B cell (primary cell): ENCODE data around the gene DISP3. TPM values are rescaled to one million over a fixed set of nuclear protein-coding genes. Genes with fewer than 3 reads are reported as not detected.

Experiments
- ATAC-seq: fragments of 200-7000 bp; cut with Tn5 transposase; one replicate; pipeline ENCODE4 v1.10.0; 2021; ENCODE audit warnings: low read depth, mild to moderate bottlenecking, moderate number of reproducible peaks, moderate library complexity
- CTCF ChIA-PET: fragments of 350-600 bp; sonication (Branson Sonifier 250); formaldehyde crosslinking; loops from one replicate; lab custom pipeline; 2021; ENCODE audit warnings: antibody characterized with exemption, inconsistent platforms; lab: Charles Lee
- POLR2A ChIA-PET: fragments of 350-600 bp; sonication (Branson Sonifier 250); formaldehyde crosslinking; loops from one replicate; lab custom pipeline; 2021; ENCODE audit warnings: antibody characterized with exemption; lab: Charles Lee
- DNase-seq: peaks from one replicate; pipeline ENCODE4 v3.0.0; 2013
- H2AFZ ChIP-seq: 2 replicates; pipeline ENCODE4 v1.6.1; 2012; ENCODE audit warnings: mild to moderate bottlenecking, low read depth, low read length; ENCODE audit not compliant: insufficient read depth, poor library complexity, severe bottlenecking
- H3K27ac ChIP-seq, 2 donors: 1 replicate in 1 of 2; 2 replicates in 1 of 2; pipeline ENCODE4 v1.5.1; 2012 to 2013; ENCODE audit warnings: low read length in 2 of 2, mild to moderate bottlenecking in 2 of 2, moderate library complexity in 1 of 2
- H3K27me3 ChIP-seq, 4 experiments: fragments of 200-600 bp in 1 of 4; sonication (generic) in 1 of 4; replicated peaks in 1 of 4; 1 replicate in 2 of 4; 2 replicates in 2 of 4; pipeline versions ENCODE4 v1.6.1 to v1.7.0; 2013 to 2016; ENCODE audit warnings: low read length in 3 of 4, mild to moderate bottlenecking in 2 of 4, mixed read lengths in 1 of 4, moderate library complexity in 1 of 4; ENCODE audit not compliant: insufficient read depth in 4 of 4, control insufficient read depth in 3 of 4; ENCODE audit errors: control extremely low read depth in 1 of 4
- H3K36me3 ChIP-seq, 2 experiments: replicated peaks in 1 of 2; 1 replicate in 1 of 2; 2 replicates in 1 of 2; pipeline versions ENCODE4 v1.6.1 to v1.7.1; 2013; ENCODE audit warnings: low read length in 1 of 2; ENCODE audit not compliant: insufficient read depth in 2 of 2, control insufficient read depth in 1 of 2; ENCODE audit errors: control extremely low read depth in 1 of 2, extremely low read depth in 1 of 2
- H3K4me1 ChIP-seq, 2 donors: fragments of 200-600 bp in 1 of 2; sonication (generic) in 1 of 2; 1 replicate in 1 of 2; 2 replicates in 1 of 2; pipeline versions ENCODE4 v1.5.1 to v1.6.1; 2013 to 2017; ENCODE audit warnings: low read length in 2 of 2; ENCODE audit not compliant: control insufficient read depth in 2 of 2, insufficient read depth in 2 of 2
- H3K4me2 ChIP-seq: replicated peaks from 2 replicates; pipeline ENCODE3; 2012; ENCODE audit warnings: mild to moderate bottlenecking, low read depth, low read length; ENCODE audit not compliant: poor library complexity, severe bottlenecking
- H3K4me3 ChIP-seq, 5 experiments: fragments of 200-600 bp in 1 of 5; sonication (generic) in 1 of 5; 1 replicate in 3 of 5; 2 replicates in 2 of 5; pipeline versions ENCODE4 v1.5.1 to v1.7.0; 2011 to 2016; ENCODE audit warnings: low read length in 4 of 5, mild to moderate bottlenecking in 4 of 5, low read depth in 2 of 5, control low read depth in 1 of 5, moderate library complexity in 1 of 5; ENCODE audit not compliant: insufficient read depth in 1 of 5; ENCODE audit errors: control extremely low read depth in 1 of 5, extremely low read depth in 1 of 5
- H3K79me2 ChIP-seq: fragments of 200-600 bp; sonication (generic); one replicate; pipeline ENCODE4 v1.6.0; 2016; ENCODE audit warnings: low read length; ENCODE audit not compliant: control insufficient read depth, insufficient read depth
- H3K9ac ChIP-seq: fragments of 200-600 bp; sonication (generic); 2 replicates; pipeline ENCODE4 v1.6.1; 2017; ENCODE audit warnings: mild to moderate bottlenecking, low read length, moderate library complexity
- H3K9me3 ChIP-seq, 3 donors: one replicate each; pipeline versions ENCODE4 v1.6.1 to v1.7.1; 2013; ENCODE audit warnings: low read length in 2 of 3; ENCODE audit not compliant: control insufficient read depth in 2 of 3, insufficient read depth in 1 of 3; ENCODE audit errors: control extremely low read depth in 1 of 3
- H4K20me1 ChIP-seq: 2 replicates; pipeline ENCODE4 v1.6.0; 2012; ENCODE audit warnings: mild to moderate bottlenecking, low read length; ENCODE audit not compliant: insufficient read depth, control insufficient read depth, poor library complexity, severe bottlenecking
- H3K27ac Mint-ChIP-seq: one replicate; pipeline ENCODE4 v1.8.0; 2021; ENCODE audit warnings: mixed read lengths
- H3K27me3 Mint-ChIP-seq: one replicate; pipeline ENCODE4 v1.8.0; 2021; ENCODE audit warnings: mixed read lengths
- H3K4me1 Mint-ChIP-seq: one replicate; pipeline ENCODE4 v1.8.0; 2021; ENCODE audit warnings: mixed read lengths
- H3K4me3 Mint-ChIP-seq: one replicate; pipeline ENCODE4 v1.8.0; 2021; ENCODE audit warnings: mixed read lengths
- H3K9me3 Mint-ChIP-seq: one replicate; pipeline ENCODE4 v1.8.0; 2022; ENCODE audit warnings: mixed read lengths; ENCODE audit not compliant: insufficient read depth
- EZH2 ChIP-seq: IDR thresholded peaks from 2 replicates; pipeline ENCODE4 v1.6.1; 2012; ENCODE audit warnings: borderline replicate concordance, low read depth, mild to moderate bottlenecking, moderate library complexity, low read length; ENCODE audit not compliant: insufficient read depth, poor library complexity, severe bottlenecking
- WGBS: methylation state at CpG from one replicate; pipeline ENCODE4 v1.1.5; 2013; ENCODE audit warnings: missing lambda C conversion rate; ENCODE audit not compliant: insufficient coverage; 5-methylcytosine and 5-hydroxymethylcytosine counted together
- intact Hi-C: fragments of 100-400 bp; cut with micrococcal nuclease; formaldehyde crosslinking; loops from one replicate; pipeline ENCODE4 v1.10.0; 2022
- polyA plus RNA-seq: library from polyadenylated mRNA; depleted of rRNA; stranded (reverse); fragments of >200 nt; gene quantifications from 2 replicates; pipeline ENCODE4 v1.2.3, GENCODE V29; 2012
- total RNA-seq, 2 donors: library from RNA; stranded (reverse); fragments of 120-200 nt in 1 of 2; gene quantifications; 1 replicate in 1 of 2; 2 replicates in 1 of 2; pipeline versions ENCODE4 v1.2.3 to v1.2.4, GENCODE V29; 2013 to 2022
- TF ChIP-seq, protein P1 (sequence below): fragments of 200-600 bp; IDR thresholded peaks from one replicate; pipeline ENCODE4 v1.8.0; 2022; ENCODE audit warnings: antibody characterized with exemption, mild to moderate bottlenecking

Gene DISP3
- total and polyA plus RNA-seq, 2 donors (not counting 1 experiment from before 2014, with no cell fraction given) = 0.25 to 1.6 TPM

DNA sequence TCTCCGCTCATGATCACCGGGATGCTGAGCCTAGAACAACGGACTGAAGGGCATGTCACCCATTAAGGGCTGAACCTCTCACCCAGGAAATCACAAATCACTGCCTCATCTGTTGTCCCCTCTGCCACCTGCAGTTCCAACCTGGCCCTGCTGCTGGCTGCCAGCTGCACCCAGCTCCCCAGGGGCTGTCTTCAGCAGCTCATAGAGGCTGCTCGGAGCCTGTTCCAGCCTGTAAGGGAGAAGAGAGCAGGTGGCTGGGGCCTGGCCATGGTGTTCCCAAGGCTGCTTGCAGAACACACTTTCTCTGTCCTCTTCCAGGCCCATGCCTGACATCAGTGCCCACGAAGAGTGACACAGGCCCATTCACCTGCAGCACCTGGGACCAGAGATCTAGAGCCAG lies 44.5 kb upstream of the DISP3 start:
- ChIA-PET CTCF (no interaction called here), POLR2A (no interaction called here)
- Histone ChIP-seq H3K27me3 (peaks cover 0 to 4% (median 0%) of the 10 kb centered on the region in 4 experiments), H3K79me2 (no peaks in the 10 kb centered on the region), H3K9me3 (no peaks in the 10 kb centered on the region), H4K20me1 (no peaks in the 10 kb centered on the region), H3K36me3 (no peaks in the 10 kb centered on the region), H3K27ac (no peak overlapping the region), H3K4me3 (no peak overlapping the region), H3K4me2 (no peak overlapping the region), H3K4me1 (no peaks in the 10 kb centered on the region), H3K9ac (no peak overlapping the region), H2AFZ (no peak overlapping the region)
- intact Hi-C loops = no loop called here
- Mint-ChIP-seq H3K9me3 (no peaks in the 10 kb centered on the region), H3K4me3 (no peak overlapping the region), H3K27me3 (peaks cover 10% of the 10 kb centered on the region), H3K4me1 (no peaks in the 10 kb centered on the region), H3K27ac (no peak overlapping the region)
- ATAC-seq (no peak), DNase-seq (no peak)
- 53% methylated on average over 5 of the region's 5 CpGs for WGBS
- no peak for TF ChIP-seq EZH2
- TF ChIP-seq, protein P1, sequence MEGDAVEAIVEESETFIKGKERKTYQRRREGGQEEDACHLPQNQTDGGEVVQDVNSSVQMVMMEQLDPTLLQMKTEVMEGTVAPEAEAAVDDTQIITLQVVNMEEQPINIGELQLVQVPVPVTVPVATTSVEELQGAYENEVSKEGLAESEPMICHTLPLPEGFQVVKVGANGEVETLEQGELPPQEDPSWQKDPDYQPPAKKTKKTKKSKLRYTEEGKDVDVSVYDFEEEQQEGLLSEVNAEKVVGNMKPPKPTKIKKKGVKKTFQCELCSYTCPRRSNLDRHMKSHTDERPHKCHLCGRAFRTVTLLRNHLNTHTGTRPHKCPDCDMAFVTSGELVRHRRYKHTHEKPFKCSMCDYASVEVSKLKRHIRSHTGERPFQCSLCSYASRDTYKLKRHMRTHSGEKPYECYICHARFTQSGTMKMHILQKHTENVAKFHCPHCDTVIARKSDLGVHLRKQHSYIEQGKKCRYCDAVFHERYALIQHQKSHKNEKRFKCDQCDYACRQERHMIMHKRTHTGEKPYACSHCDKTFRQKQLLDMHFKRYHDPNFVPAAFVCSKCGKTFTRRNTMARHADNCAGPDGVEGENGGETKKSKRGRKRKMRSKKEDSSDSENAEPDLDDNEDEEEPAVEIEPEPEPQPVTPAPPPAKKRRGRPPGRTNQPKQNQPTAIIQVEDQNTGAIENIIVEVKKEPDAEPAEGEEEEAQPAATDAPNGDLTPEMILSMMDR = no peak

DNA sequence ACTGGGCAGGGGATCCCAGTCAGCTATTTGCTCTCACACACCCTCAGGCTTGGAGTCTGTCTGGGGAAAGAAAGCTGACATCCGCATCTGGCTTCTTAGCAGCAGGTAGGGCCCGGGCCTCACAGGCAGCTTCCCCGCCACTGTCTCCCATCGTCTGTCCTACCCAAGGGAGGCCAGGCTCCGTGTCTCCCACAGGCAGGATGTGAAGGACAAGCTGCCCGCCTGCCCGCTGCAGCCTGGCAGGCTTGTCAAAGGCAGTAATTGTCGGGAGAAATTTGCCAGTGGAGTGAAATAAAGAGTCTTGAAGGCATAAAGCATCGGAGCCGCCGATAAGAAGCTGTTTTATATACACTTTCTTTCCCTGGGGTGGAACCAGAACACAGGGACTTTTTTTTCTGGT lies 44.0 kb upstream of the DISP3 start:
- no peak overlapping the region for H3K27ac Mint-ChIP-seq
- intact Hi-C loops = no loop called here
- no peak overlapping the region for H3K4me3 ChIP-seq
- no peak for TF ChIP-seq EZH2
- TF ChIP-seq, protein P1 = no peak
- H3K27ac ChIP-seq = no peak overlapping the region
- H3K4me2 ChIP-seq = no peak overlapping the region
- H4K20me1 ChIP-seq = no peaks in the 10 kb centered on the region
- H3K4me3 Mint-ChIP-seq = no peak overlapping the region
- ATAC-seq (no peak), DNase-seq (no peak)
- H3K27me3 ChIP-seq = peaks cover 0 to 6% (median 0%) of the 10 kb centered on the region in 4 experiments
- no peaks in the 10 kb centered on the region for H3K9me3 Mint-ChIP-seq
- no peak overlapping the region for H2AFZ ChIP-seq
- POLR2A ChIA-PET = no interaction called here
- H3K9ac ChIP-seq = no peak overlapping the region
- H3K79me2 ChIP-seq = no peaks in the 10 kb centered on the region
- CTCF ChIA-PET = interaction anchor here (0.5 kb wide), 1 partner anchor 283 kb away, joined by 3 read pairs; no protein-coding TSS in a partner anchor
- no peaks in the 10 kb centered on the region for H3K4me1 ChIP-seq
- 92% methylated on average over 7 of the region's 11 CpGs for WGBS
- no peaks in the 10 kb centered on the region for H3K36me3 ChIP-seq
- no peaks in the 10 kb centered on the region for H3K4me1 Mint-ChIP-seq
- no peaks in the 10 kb centered on the region for H3K9me3 ChIP-seq
- peaks cover 13% of the 10 kb centered on the region for H3K27me3 Mint-ChIP-seq
